ENCODE results near the gene INPP5A.
"Not testable (repeated sequence)": the region's sequence is repeated elsewhere in the genome, so short reads cannot be mapped to it uniquely, and the experiment has no call there.

The INPP5A gene

DNA sequence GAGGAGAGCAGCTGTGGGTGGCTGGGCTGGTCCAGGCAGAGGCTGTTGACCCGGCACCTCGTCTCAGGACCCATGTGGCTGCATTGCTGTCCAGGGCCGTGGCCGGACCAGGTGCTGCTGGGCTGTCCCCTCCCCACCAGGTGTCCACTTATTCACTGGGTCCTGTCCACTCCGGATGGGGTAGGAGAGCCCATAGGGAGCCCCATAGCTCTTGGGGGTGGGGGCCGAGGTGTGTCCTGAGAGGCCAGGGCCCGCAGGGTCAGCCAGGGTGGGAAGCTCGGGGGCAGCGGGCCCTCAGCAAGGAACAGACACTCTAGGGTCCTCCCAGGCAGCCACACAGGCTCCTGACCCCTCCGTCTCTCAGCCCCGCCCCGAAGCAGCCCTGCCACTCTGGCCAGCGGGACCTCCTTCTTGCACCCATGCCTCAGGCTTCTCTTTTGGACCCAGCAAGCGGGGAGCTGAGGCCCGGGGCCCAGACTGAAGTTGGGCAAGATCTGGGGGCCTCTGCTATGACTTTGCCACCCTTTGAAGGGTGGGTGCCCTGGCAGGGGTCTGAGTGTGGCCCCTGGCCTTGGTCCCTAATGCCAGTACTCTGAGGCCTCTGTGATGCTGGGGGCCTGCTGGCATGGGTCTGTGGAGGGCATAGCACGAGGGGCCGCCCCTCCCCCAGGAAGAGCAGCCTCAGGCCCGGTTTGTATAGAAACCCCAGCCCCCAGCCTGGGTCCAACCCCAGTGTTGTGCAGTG is 162.0 kb downstream of the INPP5A start:
- DNase-seq = no peak

- DNase-seq = no peak
Measured at GRCh38 chr10:132700156-132701098, 162.8 kb downstream of the INPP5A start.

GRCh38 chr10:132701099-132701845 is 163.7 kb downstream of the INPP5A start:
- no peak for DNase-seq

- no peak for DNase-seq
Measured at GRCh38 chr10:132701846-132702190, 164.2 kb downstream of the INPP5A start.

- DNase-seq = no peak
Measured at GRCh38 chr10:132702601-132703418, 165.2 kb downstream of the INPP5A start.

DNA sequence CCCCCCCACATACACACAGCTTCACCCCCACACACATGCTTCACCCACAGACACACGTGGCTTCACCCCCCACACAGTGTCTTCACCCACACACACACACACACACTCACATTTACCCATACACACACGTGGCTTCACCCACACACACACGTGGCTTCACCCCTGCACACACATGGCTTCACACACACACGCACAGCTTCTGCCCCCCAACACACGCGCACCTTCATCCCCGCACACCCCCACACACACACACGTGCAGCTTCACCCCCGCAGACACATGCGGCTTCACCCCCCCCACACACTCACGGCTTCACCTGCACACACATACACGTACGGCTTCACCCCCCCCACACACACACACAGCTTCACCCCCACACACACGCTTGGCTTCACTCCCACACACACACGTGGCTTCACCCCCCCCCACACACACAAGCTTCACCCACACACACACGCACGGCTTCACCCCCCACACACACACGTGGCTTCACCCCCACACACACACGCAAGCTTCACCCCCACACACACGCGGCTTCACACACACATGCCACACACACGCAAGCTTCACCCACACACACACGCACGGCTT is 165.9 kb downstream of the INPP5A start:
- no peak for DNase-seq

DNA sequence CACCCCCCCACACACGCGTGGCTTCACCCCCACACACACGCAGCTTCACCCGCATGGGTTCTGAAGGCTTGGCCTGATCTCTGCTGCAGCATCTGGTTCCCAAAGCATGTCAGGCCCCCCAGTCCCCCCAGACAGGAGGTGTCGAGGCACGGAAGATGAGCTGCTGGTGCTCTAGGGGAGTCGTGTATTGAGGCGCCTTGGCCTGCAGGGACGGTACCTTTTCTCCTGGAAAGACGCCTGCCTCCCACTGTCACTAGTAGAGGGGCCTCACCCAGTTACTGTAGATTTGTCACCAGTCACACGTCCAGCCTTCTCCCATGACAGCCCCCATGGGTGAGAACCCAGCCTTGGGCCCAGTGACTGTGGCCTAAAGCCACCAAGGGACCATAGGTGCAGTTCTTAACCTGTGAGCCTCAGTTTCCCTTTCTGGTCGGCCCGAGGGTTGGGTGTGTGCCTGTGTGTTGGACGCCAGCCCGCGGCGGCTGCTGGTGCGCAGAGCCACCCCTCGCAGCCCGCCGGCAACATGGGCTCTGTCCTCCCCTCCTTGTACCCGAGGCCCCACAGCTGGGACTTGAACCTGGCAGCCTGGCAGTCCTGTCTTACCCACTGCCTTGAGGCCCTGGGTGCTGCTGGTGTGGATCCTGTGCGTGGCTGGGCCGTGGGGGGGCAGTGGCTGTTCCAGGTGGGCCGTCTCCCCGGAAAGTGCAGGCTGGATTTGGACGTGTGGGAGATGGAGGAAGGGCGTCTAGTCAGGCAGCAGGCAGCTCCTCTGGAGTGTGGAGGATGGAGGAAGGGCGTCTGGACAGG is 166.6 kb downstream of the INPP5A start:
- no peak for DNase-seq

GRCh38 chr10:132704815-132705064 is 167.2 kb downstream of the INPP5A start:
- not testable (repeated sequence) for DNase-seq

GRCh38 chr10:132705173-132705572 is 167.6 kb downstream of the INPP5A start:
- DNase-seq = no peak

DNA sequence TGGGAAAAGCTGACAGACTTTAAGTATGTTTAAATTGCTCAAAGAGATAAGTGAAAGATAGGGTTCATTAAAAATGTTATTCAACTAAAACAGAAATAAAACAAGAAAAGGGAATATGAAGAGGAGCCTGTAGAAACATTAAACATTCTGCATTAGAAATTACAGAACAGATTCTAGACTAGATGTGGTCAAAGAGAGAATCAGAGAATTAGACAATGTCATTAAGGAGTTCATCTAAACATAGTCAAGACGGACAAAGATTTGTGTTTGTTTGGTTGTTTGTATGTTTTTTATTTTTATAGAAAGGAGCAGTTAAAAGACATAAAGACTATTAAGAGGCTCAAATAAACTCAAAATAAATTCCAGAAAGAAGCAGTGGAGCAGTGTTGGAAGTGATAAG is 168.4 kb downstream of the INPP5A start:
- no peak for DNase-seq

- DNase-seq = no peak
Measured at GRCh38 chr10:132706701-132707100, 169.1 kb downstream of the INPP5A start.

GRCh38 chr10:132707121-132707775 is 169.7 kb downstream of the INPP5A start:
- DNase-seq = no peak

GRCh38 chr10:132707776-132708171 is 170.2 kb downstream of the INPP5A start:
- no peak for DNase-seq

- DNase-seq = no peak
Measured at GRCh38 chr10:132708441-132708840, 170.9 kb downstream of the INPP5A start.

DNA sequence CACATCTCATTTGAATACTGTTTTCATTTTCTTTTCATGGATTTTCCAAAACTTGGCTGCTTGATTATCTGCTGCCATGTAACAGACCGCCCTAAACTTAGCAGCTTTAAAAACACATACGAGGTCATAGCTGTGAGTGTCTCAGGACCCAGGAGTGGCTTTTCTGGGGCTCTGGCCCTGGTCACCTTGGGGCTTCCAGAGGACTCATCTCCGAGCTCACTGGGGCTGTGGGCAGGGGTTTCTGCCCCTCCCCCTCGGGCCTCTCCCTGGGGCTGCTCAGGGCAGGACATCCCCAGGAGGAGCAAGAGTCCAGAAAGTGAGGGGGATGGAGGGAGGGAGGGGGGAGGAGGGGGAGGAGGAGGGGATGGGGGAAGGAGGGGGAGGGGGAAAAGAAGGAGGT is 171.3 kb downstream of the INPP5A start:
- no peak for DNase-seq

DNA sequence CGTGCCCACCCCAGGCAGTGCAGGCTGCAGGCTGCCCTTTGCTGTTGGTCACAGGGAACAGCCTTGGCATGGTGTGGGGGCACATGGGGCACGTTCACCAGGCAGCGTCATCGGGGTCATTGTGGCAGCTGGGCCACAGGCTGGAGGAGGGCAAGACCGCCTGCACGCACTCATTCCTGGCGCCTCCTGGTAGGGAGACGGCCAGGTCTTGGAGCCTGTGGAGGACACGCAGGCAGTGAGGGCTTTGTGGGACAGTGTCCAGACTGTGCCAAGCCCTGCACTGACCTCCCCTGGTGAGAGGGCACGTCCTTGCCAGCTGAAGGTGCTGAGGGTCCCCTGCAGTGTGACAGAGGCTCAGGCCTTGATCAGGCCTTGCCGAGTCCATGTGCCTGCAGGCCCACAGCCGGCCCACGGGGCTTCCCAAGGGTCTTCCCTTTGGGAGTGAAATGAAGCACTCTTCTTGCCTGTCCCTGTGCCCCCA is 171.9 kb downstream of the INPP5A start:
- no peak for DNase-seq

- no peak for DNase-seq
Measured at GRCh38 chr10:132710036-132710686, 172.6 kb downstream of the INPP5A start.

GRCh38 chr10:132710746-132711612 is 173.4 kb downstream of the INPP5A start:
- DNase-seq = no peak

GRCh38 chr10:132711613-132712121 is 174.1 kb downstream of the INPP5A start:
- no peak for DNase-seq

All from CD4-positive, alpha-beta T cell treated with Interleukin-4 for 4 hours (primary cell).